Neural crest cell (in vitro differentiated cells): ENCODE data around the gene SECISBP2L. TPM values are rescaled to one million over a fixed set of nuclear protein-coding genes. Genes with fewer than 3 reads are reported as not detected.
"Not testable (repeated sequence)": the region's sequence is repeated elsewhere in the genome, so short reads cannot be mapped to it uniquely, and the experiment has no call there.

Experiments used
- DNase-seq: peaks from one replicate; pipeline ENCODE4 v3.0.0; 2021; ENCODE audit warnings: low read depth, mixed read lengths, low spot score
- H3K27ac Mint-ChIP-seq: one replicate; pipeline ENCODE4 v1.8.0; 2021; ENCODE audit warnings: mild to moderate bottlenecking, mixed read lengths; ENCODE audit not compliant: unreplicated experiment
- H3K27me3 Mint-ChIP-seq: 2 replicates; pipeline ENCODE4 v1.8.0; 2021; ENCODE audit warnings: low read depth, mild to moderate bottlenecking, mixed read lengths
- H3K36me3 Mint-ChIP-seq: 2 replicates; pipeline ENCODE4 v1.8.0; 2021; ENCODE audit warnings: low read depth, mild to moderate bottlenecking, mixed read lengths
- H3K4me1 Mint-ChIP-seq: 2 replicates; pipeline ENCODE4 v1.8.0; 2021; ENCODE audit warnings: mixed read lengths
- H3K4me3 Mint-ChIP-seq: one replicate; pipeline ENCODE4 v1.8.0; 2021; ENCODE audit warnings: mild to moderate bottlenecking, mixed read lengths
- H3K9me3 Mint-ChIP-seq: 2 replicates; pipeline ENCODE4 v1.8.0; 2021; ENCODE audit warnings: mixed read lengths
- CTCF ChIP-seq: fragments of 200-600 bp; sonication (generic); conservative IDR thresholded peaks from 2 replicates; pipeline ENCODE4 v1.5.0; 2021; ENCODE audit warnings: antibody characterized with exemption, mild to moderate bottlenecking
- total RNA-seq: library from RNA; stranded (reverse); gene quantifications from 2 replicates; pipeline ENCODE4 v1.2.1, GENCODE V29; 2021

The SECISBP2L gene
- total RNA-seq, 1 donor from 2014 or later, result 39.2 TPM

GRCh38 chr15:49084285-49084570 is 38.0 kb upstream of the SECISBP2L start:
- Mint-ChIP-seq H3K9me3 (no peaks in the 10 kb centered on the region), H3K4me3 (no peak overlapping the region), H3K4me1 (peaks cover 24% of the 10 kb centered on the region), H3K27ac (no peak overlapping the region), H3K27me3 (no peaks in the 10 kb centered on the region), H3K36me3 (no peaks in the 10 kb centered on the region)
- no peak for DNase-seq
- no peak for TF ChIP-seq CTCF

DNA sequence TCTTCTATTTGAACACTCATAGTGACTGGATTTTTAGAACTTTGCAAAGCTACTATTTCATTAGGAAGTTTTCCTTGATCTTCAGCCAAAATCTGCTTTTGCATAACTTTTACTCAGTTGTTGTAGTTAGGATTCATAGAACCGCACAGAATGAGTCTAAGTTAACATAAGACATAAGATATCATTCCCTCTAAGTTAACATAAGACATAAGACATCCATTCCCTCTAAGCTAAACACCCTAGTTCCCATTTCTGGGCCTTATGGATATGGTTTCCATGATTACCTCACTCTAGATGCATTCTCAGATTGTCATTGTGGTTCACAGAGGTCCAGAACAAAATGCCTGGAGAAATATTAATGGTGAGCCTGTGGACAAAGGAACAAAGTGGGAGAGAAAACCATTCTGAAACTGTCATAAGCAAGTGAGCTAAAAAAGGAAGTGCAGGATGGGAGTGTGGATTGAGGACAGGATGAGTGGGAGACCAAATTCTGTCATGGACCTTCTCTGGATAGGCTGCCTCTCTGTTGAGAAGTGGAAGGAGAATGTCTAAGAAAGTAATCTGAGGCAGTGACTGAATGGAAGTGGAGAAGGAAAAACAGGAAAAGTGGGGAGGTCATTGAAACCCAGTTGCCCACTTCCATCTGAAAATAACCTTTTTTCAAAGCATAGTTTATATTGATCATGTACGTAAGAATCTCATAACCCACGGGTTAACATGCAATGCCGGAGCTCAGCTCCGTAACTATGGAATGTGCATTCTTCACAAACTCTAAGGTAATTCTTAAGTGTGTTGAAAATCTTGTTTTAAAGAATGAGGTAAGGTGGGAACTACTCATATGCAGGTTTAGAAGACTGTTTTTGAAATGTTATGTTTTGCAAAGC is 37.4 kb upstream of the SECISBP2L start:
- Mint-ChIP-seq H3K36me3 (no peaks in the 10 kb centered on the region), H3K9me3 (no peaks in the 10 kb centered on the region), H3K27me3 (no peaks in the 10 kb centered on the region), H3K4me1 (peaks cover 19% of the 10 kb centered on the region), H3K27ac (no peak overlapping the region), H3K4me3 (no peak overlapping the region)
- no peak for TF ChIP-seq CTCF
- DNase-seq, result no peak

GRCh38 chr15:49082960-49083359 is 36.7 kb upstream of the SECISBP2L start:
- TF ChIP-seq CTCF, result no peak
- no peak for DNase-seq
- Mint-ChIP-seq H3K27ac (no peak overlapping the region), H3K27me3 (no peaks in the 10 kb centered on the region), H3K4me1 (peaks cover 19% of the 10 kb centered on the region), H3K36me3 (no peaks in the 10 kb centered on the region), H3K4me3 (no peak overlapping the region), H3K9me3 (no peaks in the 10 kb centered on the region)

DNA sequence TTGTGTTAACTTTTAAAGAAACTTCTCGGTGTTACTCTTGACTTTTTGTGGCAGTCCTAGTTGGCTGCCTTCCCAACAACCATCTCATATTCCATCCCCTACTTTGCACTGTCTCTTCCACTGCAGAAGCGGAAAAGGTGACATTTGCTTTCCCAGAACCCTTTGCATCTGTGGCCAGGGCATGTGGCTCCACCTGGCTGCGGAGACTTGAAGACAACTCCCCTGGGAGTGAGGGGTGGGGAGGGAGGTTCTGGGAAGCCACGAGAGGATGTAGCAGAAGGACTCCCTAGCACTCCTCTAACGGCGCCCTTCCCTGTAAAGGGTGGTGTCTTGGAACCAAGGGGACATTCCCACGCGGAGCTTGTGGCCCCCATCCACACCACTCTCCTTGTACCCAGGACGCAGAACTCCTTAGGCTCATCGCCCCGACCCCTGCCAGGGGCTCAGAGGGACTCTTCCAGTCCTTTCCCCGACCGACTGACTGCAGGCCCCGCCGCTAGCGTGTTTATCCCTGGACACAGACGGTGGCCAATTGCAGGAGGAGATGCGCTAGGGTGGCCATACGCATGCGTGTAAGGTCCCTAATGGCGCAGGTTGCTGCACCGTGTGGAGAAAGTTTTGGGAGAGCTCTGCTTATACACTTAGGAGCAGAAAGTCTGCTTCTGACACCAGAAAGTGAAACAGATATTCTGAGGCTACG is 33.2 kb upstream of the SECISBP2L start:
- H3K4me3 Mint-ChIP-seq, result no peak overlapping the region
- no peaks in the 10 kb centered on the region for H3K9me3 Mint-ChIP-seq
- DNase-seq, result no peak
- no peak for TF ChIP-seq CTCF
- no peaks in the 10 kb centered on the region for H3K36me3 Mint-ChIP-seq
- no peaks in the 10 kb centered on the region for H3K27me3 Mint-ChIP-seq
- no peaks in the 10 kb centered on the region for H3K4me1 Mint-ChIP-seq
- no peak overlapping the region for H3K27ac Mint-ChIP-seq

GRCh38 chr15:49075881-49076280 is 29.6 kb upstream of the SECISBP2L start:
- no peaks in the 10 kb centered on the region for H3K4me1 Mint-ChIP-seq
- no peaks in the 10 kb centered on the region for H3K9me3 Mint-ChIP-seq
- no peak overlapping the region for H3K27ac Mint-ChIP-seq
- no peak for TF ChIP-seq CTCF
- H3K36me3 Mint-ChIP-seq, result peaks cover 2% of the 10 kb centered on the region
- peaks cover 13% of the 10 kb centered on the region for H3K27me3 Mint-ChIP-seq
- no peak overlapping the region for H3K4me3 Mint-ChIP-seq
- no peak for DNase-seq

- not testable (repeated sequence) for H3K36me3 Mint-ChIP-seq, DNase-seq, H3K4me1 Mint-ChIP-seq, H3K4me3 Mint-ChIP-seq, H3K9me3 Mint-ChIP-seq, H3K27ac Mint-ChIP-seq
- H3K27me3 Mint-ChIP-seq, result peaks cover 17% of the 10 kb centered on the region
These were observed 28.5 kb upstream of the SECISBP2L start for GRCh38 chr15:49074589-49075287.
